NCI-H345 treated with DMSO at 0.1 percent for 48 hours (cell line): ENCODE measurements around the gene PLCB4.

Experiments used
- DNase-seq: peaks from one replicate; lab custom pipeline; 2025; ENCODE audit not compliant: unreplicated experiment; lab: John Stamatoyannopoulos, UW

The PLCB4 gene

GRCh38 chr20:9301129-9302090, 232.5 kb downstream of the PLCB4 start:
- peak; percentile 67 for DNase-seq

- no peak for DNase-seq
These were observed 233.2 kb downstream of the PLCB4 start for GRCh38 chr20:9302091-9302462.

- no peak for DNase-seq
These were observed 237.6 kb downstream of the PLCB4 start for GRCh38 chr20:9306521-9306920.

GRCh38 chr20:9308056-9308455, 239.2 kb downstream of the PLCB4 start:
- no peak for DNase-seq

GRCh38 chr20:9311132-9311531, 242.2 kb downstream of the PLCB4 start:
- DNase-seq, result no peak

DNA sequence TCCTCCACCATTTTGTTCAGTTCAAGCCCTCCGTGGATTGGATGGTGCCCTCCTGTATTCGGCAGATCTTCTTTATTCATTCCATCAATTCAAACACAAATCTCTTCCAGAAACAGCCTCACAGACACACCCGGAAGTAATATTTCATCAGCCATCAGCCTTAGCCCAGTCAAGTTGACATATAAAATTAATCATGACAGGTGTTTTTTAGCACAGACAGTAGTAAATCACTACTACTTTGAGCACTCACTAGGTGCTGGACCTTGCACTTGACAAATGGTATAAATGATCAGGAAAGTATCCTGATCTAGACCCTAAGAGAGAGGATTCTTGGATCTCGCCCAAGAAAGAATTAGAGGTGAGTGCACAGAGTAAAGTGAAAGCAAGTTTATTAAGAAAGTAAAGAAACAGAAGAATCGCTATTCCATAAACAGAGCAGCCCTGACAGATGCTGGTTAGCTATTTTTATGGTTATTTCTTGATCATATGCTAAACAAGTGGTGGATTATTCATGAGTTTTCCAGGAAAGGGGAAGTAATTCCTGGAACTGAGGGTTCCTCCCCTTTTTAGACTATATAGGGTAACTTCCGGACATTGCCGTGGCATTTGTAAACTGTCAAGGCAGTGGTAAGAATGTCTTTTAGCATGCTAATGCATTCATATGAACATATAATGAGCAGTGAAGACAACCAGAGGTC, 250.9 kb downstream of the PLCB4 start:
- no peak for DNase-seq

- no peak for DNase-seq
These were observed 252.1 kb downstream of the PLCB4 start for GRCh38 chr20:9321007-9321406.

GRCh38 chr20:9322661-9323060, 253.8 kb downstream of the PLCB4 start:
- DNase-seq, result no peak

- DNase-seq, result no peak
These were observed 254.7 kb downstream of the PLCB4 start for GRCh38 chr20:9323622-9324021.

DNA sequence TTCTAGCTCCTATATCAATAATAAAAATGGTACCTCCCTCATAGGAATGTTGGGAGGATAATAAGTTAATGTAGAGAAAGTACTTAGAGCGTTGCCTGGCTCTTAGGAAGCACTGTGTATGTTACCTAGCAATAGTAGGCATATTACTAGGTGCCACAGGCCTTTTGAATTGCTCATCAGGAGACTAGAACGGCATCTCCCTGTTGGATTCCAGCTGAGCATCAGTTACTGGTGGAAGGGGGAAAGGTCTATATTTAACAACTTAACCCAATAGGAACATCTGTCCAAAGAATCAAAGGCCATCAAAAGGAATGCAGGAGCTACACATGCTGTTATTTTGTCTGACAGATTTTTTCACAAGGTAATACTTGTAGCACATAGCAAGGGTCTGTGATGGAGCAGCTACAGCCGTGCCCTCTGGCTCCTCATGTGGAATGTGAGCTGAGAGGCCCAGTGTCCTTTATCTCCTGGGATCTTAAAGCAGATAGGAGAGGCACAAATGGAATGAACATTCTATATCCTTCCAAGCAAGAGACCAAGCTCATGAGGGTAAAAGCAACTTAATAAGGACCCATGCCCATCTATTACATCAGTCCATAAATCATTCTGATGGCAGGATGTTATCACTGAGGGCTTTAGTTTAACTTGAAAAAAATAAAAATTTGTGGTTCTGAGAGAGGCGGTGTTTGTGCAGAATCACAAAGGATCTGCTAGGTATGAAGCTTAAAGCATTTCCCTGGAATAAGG, 260.6 kb downstream of the PLCB4 start:
- DNase-seq, result no peak

GRCh38 chr20:9330151-9330550, 261.3 kb downstream of the PLCB4 start:
- DNase-seq, result no peak

DNA sequence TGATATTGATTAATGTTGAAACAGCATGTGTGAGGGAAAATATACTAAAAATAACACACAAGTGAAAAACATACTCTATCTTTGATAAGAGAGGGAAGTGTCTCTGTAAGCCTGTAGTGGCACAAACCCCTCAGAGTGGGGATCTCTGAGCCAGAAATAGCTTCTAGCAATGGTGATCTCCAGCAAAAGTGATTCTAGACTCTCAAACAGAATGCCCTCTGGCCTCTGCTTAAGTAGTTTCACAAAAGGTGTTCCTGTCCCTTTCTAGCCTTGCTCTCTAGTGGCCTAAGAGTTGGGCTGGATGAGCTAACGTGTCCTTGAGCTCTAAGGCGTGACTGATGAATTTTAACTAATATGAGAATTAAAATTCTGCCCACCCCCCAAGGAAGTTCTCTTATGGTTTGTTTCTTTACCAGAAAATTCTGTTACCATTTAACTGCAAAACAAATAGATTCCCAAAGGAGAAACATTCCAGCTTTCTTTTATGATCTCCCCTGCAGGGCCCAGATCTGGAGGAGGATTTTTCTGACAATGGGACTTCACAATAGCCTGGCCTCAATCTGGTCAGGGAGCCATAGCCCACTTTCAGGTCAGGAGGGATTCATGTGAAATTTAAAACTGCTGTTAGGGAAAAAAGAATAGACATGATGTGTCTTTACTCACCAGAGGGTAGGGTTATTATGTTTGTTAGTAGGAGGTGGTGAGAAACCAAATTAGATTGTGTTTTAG, 263.0 kb downstream of the PLCB4 start:
- no peak for DNase-seq

DNA sequence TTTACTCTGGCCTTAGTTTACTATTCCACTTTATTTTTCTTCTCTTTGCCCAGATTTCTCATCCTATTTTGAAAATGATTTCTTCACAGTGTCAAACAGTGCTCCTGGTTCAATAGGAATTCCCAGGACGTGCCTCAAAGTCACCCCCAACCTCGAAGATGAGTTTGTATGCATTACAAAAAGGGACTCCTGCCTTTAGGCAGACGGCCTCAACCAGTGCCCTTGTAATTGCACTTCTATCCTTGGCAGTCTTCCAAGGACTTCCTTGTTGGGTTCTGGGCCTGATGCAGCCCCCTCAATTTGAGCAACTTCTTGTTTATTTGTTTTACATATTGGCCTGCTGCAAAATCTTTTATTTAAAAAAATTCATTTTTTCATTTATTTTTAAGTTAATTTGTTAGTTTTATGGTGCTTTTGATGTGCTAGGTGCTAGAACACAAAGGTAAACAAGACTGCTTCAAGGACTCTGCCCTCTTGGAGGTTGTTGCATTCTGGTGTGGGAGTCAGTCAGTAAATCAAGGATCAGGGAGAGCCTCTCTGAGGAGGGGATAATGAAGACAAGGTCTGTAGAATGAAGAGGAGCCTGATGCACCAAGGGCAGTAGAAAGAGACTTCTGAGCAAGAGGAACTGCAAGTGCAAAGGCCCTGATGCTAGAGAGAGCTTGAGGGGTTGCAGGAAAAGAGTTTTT, 264.0 kb downstream of the PLCB4 start:
- peak; percentile 74 for DNase-seq

GRCh38 chr20:9334866-9335265, 266.0 kb downstream of the PLCB4 start:
- DNase-seq, result no peak

- no peak for DNase-seq
These were observed 269.2 kb downstream of the PLCB4 start for GRCh38 chr20:9338101-9338500.

GRCh38 chr20:9339708-9340107, 270.8 kb downstream of the PLCB4 start:
- DNase-seq, result no peak

GRCh38 chr20:9342651-9343050, 273.8 kb downstream of the PLCB4 start:
- no peak for DNase-seq

DNA sequence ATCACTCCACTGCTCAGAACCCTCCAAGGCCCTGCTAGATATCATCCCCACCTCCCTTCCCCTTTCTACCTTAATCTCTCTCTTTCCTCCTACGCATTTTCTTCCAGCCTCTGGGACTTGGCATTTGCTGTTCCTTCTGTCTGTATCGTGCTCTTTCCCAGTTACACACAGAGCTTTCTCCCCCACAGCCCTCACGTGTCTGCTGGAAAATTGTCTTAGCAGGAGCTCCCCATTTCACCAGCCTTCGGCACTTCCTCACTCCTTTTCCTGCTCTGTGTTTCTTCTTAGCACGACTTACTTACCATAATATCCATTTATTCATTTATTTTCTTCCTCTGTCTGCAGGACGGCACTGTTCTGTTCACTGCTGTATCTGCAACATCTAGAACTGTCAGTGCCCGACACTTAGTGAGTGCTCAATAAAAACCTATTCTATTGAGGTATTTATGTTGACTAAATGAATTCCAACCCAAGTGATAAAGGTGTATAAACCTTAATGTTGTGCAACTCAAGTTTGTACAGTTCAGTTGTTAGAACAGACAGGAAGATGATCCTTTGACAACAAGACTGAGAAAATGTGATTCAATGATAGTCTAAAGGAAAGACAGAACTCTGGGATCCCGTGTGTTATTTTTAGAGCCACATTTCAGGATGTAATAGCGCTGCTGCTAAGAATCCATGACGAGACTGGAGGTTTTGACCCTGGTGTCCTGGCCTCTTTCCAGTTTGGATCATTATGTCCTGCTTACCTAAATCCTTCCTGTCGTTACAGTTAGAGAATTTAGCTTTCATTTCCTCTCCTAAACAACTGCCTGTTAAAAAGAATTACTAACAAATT, 275.4 kb downstream of the PLCB4 start:
- no peak for DNase-seq

GRCh38 chr20:9348316-9348715, 279.4 kb downstream of the PLCB4 start:
- no peak for DNase-seq
